Keratinocyte (primary cell): ENCODE results near the gene DENND1A.

Experiments
- EZH2 ChIP-seq: IDR thresholded peaks from one replicate; pipeline ENCODE4 v1.6.1; 2012; ENCODE audit warnings: inconsistent platforms, mild to moderate bottlenecking, low read length, moderate library complexity
- TF ChIP-seq, protein P1 (sequence below), 3 experiments: IDR thresholded peaks in 1 of 3; conservative IDR thresholded peaks in 1 of 3; optimal IDR thresholded peaks in 1 of 3; 2 replicates in 2 of 3; 3 replicates in 1 of 3; pipeline versions ENCODE3 to v1.5.1; 2011; ENCODE audit warnings: low read length in 3 of 3, mild to moderate bottlenecking in 3 of 3, moderate library complexity in 2 of 3, control low read depth in 1 of 3, inconsistent platforms in 1 of 3; ENCODE audit not compliant: insufficient read depth in 2 of 3; ENCODE audit errors: extremely low read depth in 1 of 3

DNA sequence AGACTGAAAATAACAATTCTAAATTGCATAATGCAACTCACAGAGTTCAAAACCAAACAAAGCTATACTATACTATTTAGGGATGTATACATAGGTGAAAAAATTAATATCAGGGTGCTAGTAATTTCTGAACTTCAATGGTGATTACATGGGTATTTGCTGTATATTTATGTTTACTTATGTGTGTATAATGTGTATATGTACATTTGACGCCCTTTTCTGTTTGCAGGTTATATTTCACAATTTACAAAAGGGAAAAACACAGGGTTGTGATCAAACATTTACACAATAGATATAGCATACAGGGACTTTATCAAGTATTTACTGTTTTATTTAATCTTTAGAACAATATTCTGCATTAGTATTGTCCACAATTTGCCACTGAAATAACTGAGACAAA, 184.0 kb downstream of the DENND1A start:
- TF ChIP-seq, protein P1, sequence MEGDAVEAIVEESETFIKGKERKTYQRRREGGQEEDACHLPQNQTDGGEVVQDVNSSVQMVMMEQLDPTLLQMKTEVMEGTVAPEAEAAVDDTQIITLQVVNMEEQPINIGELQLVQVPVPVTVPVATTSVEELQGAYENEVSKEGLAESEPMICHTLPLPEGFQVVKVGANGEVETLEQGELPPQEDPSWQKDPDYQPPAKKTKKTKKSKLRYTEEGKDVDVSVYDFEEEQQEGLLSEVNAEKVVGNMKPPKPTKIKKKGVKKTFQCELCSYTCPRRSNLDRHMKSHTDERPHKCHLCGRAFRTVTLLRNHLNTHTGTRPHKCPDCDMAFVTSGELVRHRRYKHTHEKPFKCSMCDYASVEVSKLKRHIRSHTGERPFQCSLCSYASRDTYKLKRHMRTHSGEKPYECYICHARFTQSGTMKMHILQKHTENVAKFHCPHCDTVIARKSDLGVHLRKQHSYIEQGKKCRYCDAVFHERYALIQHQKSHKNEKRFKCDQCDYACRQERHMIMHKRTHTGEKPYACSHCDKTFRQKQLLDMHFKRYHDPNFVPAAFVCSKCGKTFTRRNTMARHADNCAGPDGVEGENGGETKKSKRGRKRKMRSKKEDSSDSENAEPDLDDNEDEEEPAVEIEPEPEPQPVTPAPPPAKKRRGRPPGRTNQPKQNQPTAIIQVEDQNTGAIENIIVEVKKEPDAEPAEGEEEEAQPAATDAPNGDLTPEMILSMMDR (optimal IDR thresholded peaks at IDR 0.05 in 1 of 3, IDR thresholded peaks at IDR 0.05 in 1 of 3, conservative IDR thresholded peaks at IDR 0.05 in 1 of 3; ENCODE audit: extremely low read depth in 1 of 3, insufficient read depth in 2 of 3, low read length in 3 of 3), result no peak
- TF ChIP-seq EZH2, result no peak
